HFFc6 (cell line): ENCODE results near the gene MSH2. TPM values are rescaled to one million over a fixed set of nuclear protein-coding genes. Genes with fewer than 3 reads are reported as not detected.

Experiments used
- DNase-seq: peaks from one replicate; pipeline ENCODE4 v3.0.0-alpha.2; 2018
- H3K27ac Mint-ChIP-seq: 2 replicates; pipeline ENCODE4 v1.8.0; 2020; ENCODE audit warnings: mild to moderate bottlenecking, mixed read lengths
- H3K27me3 Mint-ChIP-seq: 2 replicates; pipeline ENCODE4 v1.8.0; 2021; ENCODE audit warnings: mild to moderate bottlenecking, moderate library complexity, mixed read lengths; ENCODE audit not compliant: insufficient read depth
- H3K36me3 Mint-ChIP-seq: 2 replicates; pipeline ENCODE4 v1.8.0; 2021; ENCODE audit warnings: low read depth, mixed read lengths
- H3K4me1 Mint-ChIP-seq: 2 replicates; pipeline ENCODE4 v1.8.0; 2020; ENCODE audit warnings: low read depth, mixed read lengths
- H3K4me3 Mint-ChIP-seq: 2 replicates; pipeline ENCODE4 v1.8.0; 2020; ENCODE audit warnings: mild to moderate bottlenecking, moderate library complexity, mixed read lengths
- H3K9me3 Mint-ChIP-seq: 2 replicates; pipeline ENCODE4 v1.8.0; 2020; ENCODE audit warnings: mild to moderate bottlenecking, mixed read lengths
- CTCF ChIP-seq: fragments of 200-600 bp; sonication (generic); IDR thresholded peaks from 2 replicates; pipeline ENCODE4 v1.5.0; 2021; ENCODE audit warnings: antibody characterized with exemption, mild to moderate bottlenecking
- total RNA-seq, 6 experiments: library from RNA; stranded (reverse); fragmentation: NEBNext Ultra II Directional; extraction: Animal tissue kit (Norgen Biotek cat#: 25700); gene quantifications; 2 replicates in 1 of 6; 3 replicates in 5 of 6; pipeline ENCODE4 v1.2.3, GENCODE V29; 2021

Gene MSH2
- total RNA-seq, 6 experiments from 2014 or later, result 14.4 to 22.0 (median 20.5) TPM

- peak; percentile 9 for DNase-seq
- H3K27ac Mint-ChIP-seq, result no peak overlapping the region
- no peak for TF ChIP-seq CTCF
- H3K4me1 Mint-ChIP-seq, result peaks cover 7% of the 10 kb centered on the region
- H3K4me3 Mint-ChIP-seq, result no peak overlapping the region
- no peaks in the 10 kb centered on the region for H3K36me3 Mint-ChIP-seq
- H3K9me3 Mint-ChIP-seq, result no peaks in the 10 kb centered on the region
- peaks cover 15% of the 10 kb centered on the region for H3K27me3 Mint-ChIP-seq
Observed at GRCh38 chr2:47512581-47513083, 109.7 kb downstream of the MSH2 start.

- no peak for DNase-seq
- no peak for TF ChIP-seq CTCF
- Mint-ChIP-seq H3K4me1 (peaks cover 7% of the 10 kb centered on the region), H3K27me3 (peaks cover 6% of the 10 kb centered on the region), H3K9me3 (no peaks in the 10 kb centered on the region), H3K4me3 (no peak overlapping the region), H3K27ac (no peak overlapping the region), H3K36me3 (no peaks in the 10 kb centered on the region)
Observed at GRCh38 chr2:47513981-47514520, 111.1 kb downstream of the MSH2 start.

- H3K27me3 Mint-ChIP-seq, result peaks cover 6% of the 10 kb centered on the region
- H3K9me3 Mint-ChIP-seq, result no peaks in the 10 kb centered on the region
- H3K4me3 Mint-ChIP-seq, result no peak overlapping the region
- DNase-seq, result no peak
- no peak for TF ChIP-seq CTCF
- H3K4me1 Mint-ChIP-seq, result peaks cover 12% of the 10 kb centered on the region
- no peaks in the 10 kb centered on the region for H3K36me3 Mint-ChIP-seq
- H3K27ac Mint-ChIP-seq, result no peak overlapping the region
Observed at GRCh38 chr2:47516360-47517104, 113.6 kb downstream of the MSH2 start.

GRCh38 chr2:47518497-47519146, 115.7 kb downstream of the MSH2 start:
- Mint-ChIP-seq H3K27me3 (peaks cover 2% of the 10 kb centered on the region), H3K4me1 (peaks cover 5% of the 10 kb centered on the region), H3K27ac (no peak overlapping the region), H3K9me3 (no peaks in the 10 kb centered on the region), H3K36me3 (no peaks in the 10 kb centered on the region), H3K4me3 (no peak overlapping the region)
- DNase-seq, result no peak
- no peak for TF ChIP-seq CTCF

GRCh38 chr2:47519147-47519537, 116.2 kb downstream of the MSH2 start:
- Mint-ChIP-seq H3K9me3 (no peaks in the 10 kb centered on the region), H3K27me3 (peaks cover 2% of the 10 kb centered on the region), H3K36me3 (no peaks in the 10 kb centered on the region), H3K4me1 (peaks cover 5% of the 10 kb centered on the region), H3K27ac (no peak overlapping the region), H3K4me3 (no peak overlapping the region)
- TF ChIP-seq CTCF, result no peak
- no peak for DNase-seq
